HEK293 (cell line): ENCODE results near the gene PRKG2.

Experiments used
- CTCF ChIA-PET: fragments of 350-600 bp; formaldehyde crosslinking; extraction: SDS; loops from one replicate; lab custom pipeline; 2021; ENCODE audit warnings: antibody characterized with exemption; lab: Yijun Ruan, JAX
- POLR2A ChIA-PET: fragments of 300-600 bp; formaldehyde crosslinking; extraction: SDS; loops from one replicate; lab custom pipeline; 2020; ENCODE audit warnings: antibody characterized with exemption, inconsistent platforms; lab: Yijun Ruan, JAX
- H3K27ac ChIP-seq: fragments of 200-500 bp; sonication (Bioruptor generic); 2 replicates; pipeline ENCODE4 v1.5.1; 2014; ENCODE audit warnings: low read depth, low read length, control low read depth, inconsistent platforms; ENCODE audit errors: extremely low read depth
- H3K36me3 ChIP-seq, 2 experiments: fragments of 200-500 bp in 1 of 2; sonication (Bioruptor generic) in 1 of 2; 1 replicate in 1 of 2; 2 replicates in 1 of 2; pipeline ENCODE4 v1.5.1; 2014 to 2017; ENCODE audit warnings: inconsistent platforms in 2 of 2, low read length in 2 of 2; ENCODE audit not compliant: control insufficient read depth in 2 of 2, insufficient read depth in 1 of 2
- H3K4me1 ChIP-seq: fragments of 200-500 bp; sonication (Bioruptor generic); 2 replicates; pipeline ENCODE4 v1.5.1; 2014; ENCODE audit warnings: mild to moderate bottlenecking, low read length, inconsistent platforms; ENCODE audit not compliant: control insufficient read depth, insufficient read depth
- H3K4me3 ChIP-seq: 2 replicates; pipeline ENCODE4 v1.5.1; 2011; ENCODE audit warnings: low read depth, mild to moderate bottlenecking, control low read depth, low read length, moderate library complexity
- H3K9me3 ChIP-seq: fragments of 200-500 bp; sonication (Bioruptor generic); 2 replicates; pipeline ENCODE4 v1.5.1; 2014; ENCODE audit warnings: low read depth, low read length, inconsistent platforms; ENCODE audit not compliant: control insufficient read depth, insufficient read depth
- ATF2 ChIP-seq: fragments of 450-650 bp; formaldehyde crosslinking; IDR thresholded peaks from 2 replicates; pipeline ENCODE4 v1.5.1; 2016; ENCODE audit warnings: missing biosample characterization, missing genetic modification characterization, low read depth
- GLI2 ChIP-seq: fragments of 450-650 bp; formaldehyde crosslinking; IDR thresholded peaks from 2 replicates; pipeline ENCODE4; 2017; ENCODE audit warnings: missing biosample characterization, missing genetic modification characterization, low read depth, borderline replicate concordance
- KLF7 ChIP-seq: fragments of 450-650 bp; formaldehyde crosslinking; IDR thresholded peaks from 2 replicates; pipeline ENCODE4 v1.5.1; 2016; ENCODE audit warnings: missing biosample characterization, missing genetic modification characterization, borderline replicate concordance
- MYNN ChIP-seq: fragments of 450-650 bp; formaldehyde crosslinking; IDR thresholded peaks from 2 replicates; pipeline ENCODE4 v1.5.1; 2016; ENCODE audit warnings: missing biosample characterization, missing genetic modification characterization, borderline replicate concordance
- SCRT1 ChIP-seq: fragments of 450-650 bp; formaldehyde crosslinking; IDR thresholded peaks from 2 replicates; pipeline ENCODE4 v1.5.1; 2016; ENCODE audit warnings: missing biosample characterization, missing genetic modification characterization, borderline replicate concordance
- TCF7L2 ChIP-seq: IDR thresholded peaks from 2 replicates; pipeline ENCODE4 v1.6.1; 2011; ENCODE audit warnings: low read depth, mild to moderate bottlenecking, inconsistent platforms, low read length, moderate library complexity, borderline replicate concordance
- ZBTB1 ChIP-seq: fragments of 450-650 bp; formaldehyde crosslinking; IDR thresholded peaks from 2 replicates; pipeline ENCODE4 v1.5.1; 2016; ENCODE audit warnings: missing biosample characterization, missing genetic modification characterization
- ZBTB20 ChIP-seq: fragments of 450-650 bp; formaldehyde crosslinking; IDR thresholded peaks from 2 replicates; pipeline ENCODE4 v1.5.1; 2016; ENCODE audit warnings: missing biosample characterization, missing genetic modification characterization
- ZEB2 ChIP-seq: fragments of 450-650 bp; formaldehyde crosslinking; IDR thresholded peaks from 2 replicates; pipeline ENCODE4 v1.5.1; 2016; ENCODE audit warnings: missing biosample characterization, missing genetic modification characterization
- ZFHX2 ChIP-seq: fragments of 450-650 bp; formaldehyde crosslinking; conservative IDR thresholded peaks from 2 replicates; pipeline ENCODE4 v1.5.1; 2016; ENCODE audit warnings: missing biosample characterization, missing genetic modification characterization
- ZFP3 ChIP-seq: fragments of 450-650 bp; formaldehyde crosslinking; IDR thresholded peaks from 2 replicates; pipeline ENCODE4 v1.5.1; 2016; ENCODE audit warnings: low read depth, missing biosample characterization, missing genetic modification characterization
- ZNF121 ChIP-seq: fragments of 450-650 bp; formaldehyde crosslinking; IDR thresholded peaks from 2 replicates; pipeline ENCODE4 v1.5.1; 2016; ENCODE audit warnings: missing biosample characterization, missing genetic modification characterization
- ZNF132 ChIP-seq: fragments of 450-650 bp; formaldehyde crosslinking; IDR thresholded peaks from 2 replicates; pipeline ENCODE4 v1.5.1; 2017; ENCODE audit warnings: missing biosample characterization, missing genetic modification characterization, borderline replicate concordance
- ZNF138 ChIP-seq: fragments of 450-650 bp; formaldehyde crosslinking; IDR thresholded peaks from 2 replicates; pipeline ENCODE4 v1.5.1; 2016; ENCODE audit warnings: missing biosample characterization, missing genetic modification characterization, borderline replicate concordance
- ZNF248 ChIP-seq: fragments of 450-650 bp; formaldehyde crosslinking; IDR thresholded peaks from 2 replicates; pipeline ENCODE4 v1.5.1; 2017; ENCODE audit warnings: missing biosample characterization, missing genetic modification characterization
- ZNF26 ChIP-seq: fragments of 450-650 bp; formaldehyde crosslinking; IDR thresholded peaks from 2 replicates; pipeline ENCODE4 v1.5.1; 2016; ENCODE audit warnings: missing biosample characterization, missing genetic modification characterization
- ZNF544 ChIP-seq: fragments of 450-650 bp; formaldehyde crosslinking; IDR thresholded peaks from 2 replicates; pipeline ENCODE4 v1.5.0; 2017; ENCODE audit warnings: missing biosample characterization, missing genetic modification characterization
- ZNF571 ChIP-seq: fragments of 450-650 bp; formaldehyde crosslinking; IDR thresholded peaks from 2 replicates; pipeline ENCODE4 v1.5.0; 2017; ENCODE audit warnings: missing biosample characterization, missing genetic modification characterization
- ZNF623 ChIP-seq: fragments of 450-650 bp; formaldehyde crosslinking; IDR thresholded peaks from 2 replicates; pipeline ENCODE4 v1.5.1; 2016; ENCODE audit warnings: missing biosample characterization, missing genetic modification characterization
- ZNF776 ChIP-seq: fragments of 450-650 bp; formaldehyde crosslinking; IDR thresholded peaks from 2 replicates; pipeline ENCODE4 v1.5.0; 2017; ENCODE audit warnings: missing biosample characterization, missing genetic modification characterization, borderline replicate concordance
- ZNF792 ChIP-seq: fragments of 450-650 bp; formaldehyde crosslinking; IDR thresholded peaks from 2 replicates; pipeline ENCODE4 v1.5.1; 2016; ENCODE audit warnings: missing biosample characterization, missing genetic modification characterization
- ZNF843 ChIP-seq: fragments of 450-650 bp; formaldehyde crosslinking; IDR thresholded peaks from 2 replicates; pipeline ENCODE4 v1.5.1; 2016; ENCODE audit warnings: missing biosample characterization, missing genetic modification characterization
- ZSCAN30 ChIP-seq: fragments of 450-650 bp; IDR thresholded peaks from 2 replicates; pipeline ENCODE4 v1.5.1; 2018; ENCODE audit warnings: missing biosample characterization, mild to moderate bottlenecking, missing genetic modification characterization, moderate library complexity
- TF ChIP-seq, protein P1 (sequence below): fragments of 450-650 bp; formaldehyde crosslinking; IDR thresholded peaks from 2 replicates; pipeline ENCODE4 v1.5.1; 2016; ENCODE audit warnings: missing biosample characterization, missing genetic modification characterization

PRKG2 gene

DNA sequence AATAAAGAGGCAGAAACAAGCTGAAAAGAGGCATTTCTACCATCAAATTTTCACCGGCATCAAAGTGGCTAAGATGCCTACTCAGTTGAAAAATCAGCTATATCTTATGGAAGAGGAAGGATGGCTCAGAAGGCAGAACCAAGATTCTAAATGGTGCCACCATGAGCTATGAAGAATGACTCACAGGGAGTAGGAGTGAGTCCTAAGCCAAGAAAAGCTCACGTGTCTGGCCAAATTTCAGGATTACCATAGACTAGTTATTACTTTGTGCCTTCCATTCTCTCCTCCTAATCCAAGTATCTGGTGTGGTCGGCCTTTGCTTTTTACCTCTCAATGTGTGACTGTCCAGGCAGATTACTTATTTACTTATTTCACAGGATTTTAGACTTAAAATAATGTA is 129.7 kb downstream of the PRKG2 start (continued):
- TF ChIP-seq, protein P1, sequence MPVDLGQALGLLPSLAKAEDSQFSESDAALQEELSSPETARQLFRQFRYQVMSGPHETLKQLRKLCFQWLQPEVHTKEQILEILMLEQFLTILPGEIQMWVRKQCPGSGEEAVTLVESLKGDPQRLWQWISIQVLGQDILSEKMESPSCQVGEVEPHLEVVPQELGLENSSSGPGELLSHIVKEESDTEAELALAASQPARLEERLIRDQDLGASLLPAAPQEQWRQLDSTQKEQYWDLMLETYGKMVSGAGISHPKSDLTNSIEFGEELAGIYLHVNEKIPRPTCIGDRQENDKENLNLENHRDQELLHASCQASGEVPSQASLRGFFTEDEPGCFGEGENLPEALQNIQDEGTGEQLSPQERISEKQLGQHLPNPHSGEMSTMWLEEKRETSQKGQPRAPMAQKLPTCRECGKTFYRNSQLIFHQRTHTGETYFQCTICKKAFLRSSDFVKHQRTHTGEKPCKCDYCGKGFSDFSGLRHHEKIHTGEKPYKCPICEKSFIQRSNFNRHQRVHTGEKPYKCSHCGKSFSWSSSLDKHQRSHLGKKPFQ: no peak
- TF ChIP-seq ZNF792 (tag by site-specific recombination): no peak
- no peak for TF ChIP-seq ZNF26 (tag by site-specific recombination)
- no peak for TF ChIP-seq ZFHX2 (tag by site-specific recombination)
- no peak for TF ChIP-seq GLI2 (tag by site-specific recombination)
- TF ChIP-seq ZBTB1: no peak
- TF ChIP-seq ZNF623: no peak
- TF ChIP-seq ZNF544 (tag by site-specific recombination): no peak
- TF ChIP-seq KLF7 (tag by site-specific recombination): no peak
- no peak for TF ChIP-seq MYNN (tag by site-specific recombination)
- no peak for TF ChIP-seq ATF2 (tag by site-specific recombination)

DNA sequence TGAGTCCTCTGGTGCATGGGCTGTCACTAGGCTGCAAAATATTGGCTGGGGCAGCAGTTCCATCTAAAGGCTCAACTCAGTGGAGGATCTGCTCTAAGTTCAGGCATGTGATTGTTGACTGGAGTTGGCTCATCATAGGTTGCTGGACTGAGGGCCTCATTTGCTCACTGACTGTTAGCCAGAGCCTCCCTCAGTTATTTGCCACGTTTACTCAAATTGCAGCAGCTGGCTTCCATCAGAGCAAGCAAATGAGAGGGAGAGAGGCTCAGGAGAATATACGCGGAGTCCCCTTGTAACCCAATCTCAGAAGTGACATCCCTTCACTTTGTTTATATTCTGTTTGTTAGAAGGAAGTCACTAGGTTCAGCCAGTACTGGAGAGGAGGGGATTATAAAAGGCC is 130.4 kb downstream of the PRKG2 start:
- CTCF ChIA-PET: interaction anchor here (1.2 kb wide), 1 partner anchor 24 kb away, joined by 3 read pairs; no protein-coding TSS in a partner anchor
- TF ChIP-seq ZBTB20 (no peak), ZNF248 (no peak), ZFP3 (tag by site-specific recombination) (no peak), GLI2 (tag by site-specific recombination) (no peak), ZNF843 (tag by site-specific recombination) (no peak), ZEB2 (tag by site-specific recombination) (no peak), ZBTB1 (no peak), SCRT1 (tag by site-specific recombination) (no peak), ZNF138 (tag by site-specific recombination) (no peak), TCF7L2 (no peak), ZNF132 (tag by site-specific recombination) (no peak), ZNF776 (tag by site-specific recombination) (no peak), ZNF121 (tag by site-specific recombination) (no peak), ZNF571 (no peak), ZSCAN30 (no peak)
- no peaks in the 10 kb centered on the region for H3K36me3 ChIP-seq
- no peak overlapping the region for H3K27ac ChIP-seq
- no peaks in the 10 kb centered on the region for H3K4me1 ChIP-seq
- no peak overlapping the region for H3K4me3 ChIP-seq
- POLR2A ChIA-PET: no interaction called here
- H3K9me3 ChIP-seq: no peaks in the 10 kb centered on the region
